HepG2 (cell line): ENCODE data around the gene TEDC1. TPM values are rescaled to one million over a fixed set of nuclear protein-coding genes. Genes with fewer than 3 reads are reported as not detected.

Experiments used
- ATAC-seq: fragments of 200-7000 bp; cut with Tn5 transposase; 3 replicates; pipeline ENCODE4 v1.9.1; 2020; ENCODE audit warnings: mild to moderate bottlenecking, moderate library complexity
- BruUV-seq: library from RNA; stranded (reverse); fragments of 400-500 nt; replicated peaks from 2 replicates; lab custom pipeline; 2021; lab: Mats Ljungman, UMichigan
- CTCF ChIA-PET: fragments of 300-600 bp; formaldehyde crosslinking; extraction: SDS; loops from one replicate; lab custom pipeline; 2021; ENCODE audit warnings: low total read pairs, inconsistent platforms, low intra/inter-chr PET ratio; lab: Yijun Ruan, JAX
- POLR2A ChIA-PET: fragments of 350-600 bp; sonication (Branson Sonifier 250); formaldehyde crosslinking; loops from one replicate; lab custom pipeline; 2020; ENCODE audit warnings: antibody characterized with exemption, inconsistent platforms; lab: Yijun Ruan, JAX
- DNase-seq: peaks from one replicate; pipeline ENCODE4 v3.0.0-alpha.2; 2015; ENCODE audit warnings: low spot score
- FAIRE-seq: peaks from 3 replicates; lab custom pipeline; 2011; peaks lifted over from hg19 to GRCh38; lab: Jason Lieb, UNC
- H2AFZ ChIP-seq: one replicate; pipeline ENCODE4 v1.6.1; 2011; ENCODE audit warnings: low read length, inconsistent platforms
- H3K27ac ChIP-seq: fragments of 300-600 bp; 3 replicates; pipeline ENCODE4 v1.8.0; 2011; ENCODE audit warnings: mixed run types, mild to moderate bottlenecking, mixed read lengths, low read length, inconsistent platforms; ENCODE audit not compliant: insufficient read depth; ENCODE audit errors: extremely low read length
- H3K27me3 ChIP-seq, 2 experiments: fragments of 200-600 bp in 1 of 2; 2 replicates in 1 of 2; 3 replicates in 1 of 2; pipeline versions ENCODE4 v1.6.0 to v1.8.0; 2011; ENCODE audit warnings: low read length in 2 of 2, mild to moderate bottlenecking in 2 of 2, moderate library complexity in 2 of 2, inconsistent platforms in 1 of 2; ENCODE audit not compliant: insufficient read depth in 2 of 2, control insufficient read depth in 1 of 2
- H3K36me3 ChIP-seq, 2 experiments: fragments of 200-600 bp in 1 of 2; replicated peaks in 1 of 2; 2 replicates in 1 of 2; 3 replicates in 1 of 2; pipeline versions ENCODE4 v1.5.1 to v1.8.0; 2011; ENCODE audit warnings: low read length in 2 of 2, inconsistent platforms in 1 of 2; ENCODE audit not compliant: insufficient read depth in 2 of 2, control insufficient read depth in 1 of 2
- H3K4me1 ChIP-seq: 2 replicates; pipeline ENCODE4 v1.5.1; 2012; ENCODE audit warnings: low read length, inconsistent platforms; ENCODE audit not compliant: insufficient read depth
- H3K4me2 ChIP-seq: 2 replicates; pipeline ENCODE4 v1.6.0; 2011; ENCODE audit warnings: low read depth, low read length, inconsistent platforms
- H3K4me3 ChIP-seq, 3 experiments: fragments of 200-600 bp in 1 of 3; sonication (generic), shearing (Covaris generic) in 1 of 3; replicated peaks in 1 of 3; 2 replicates each; pipeline ENCODE4 v1.5.1; 2011 to 2016; ENCODE audit warnings: low read length in 3 of 3, inconsistent platforms in 2 of 3, low read depth in 2 of 3, mild to moderate bottlenecking in 2 of 3, control low read depth in 1 of 3, mixed read lengths in 1 of 3; ENCODE audit not compliant: insufficient read depth in 1 of 3
- H3K79me2 ChIP-seq: one replicate; pipeline ENCODE4 v1.6.1; 2011; ENCODE audit warnings: low read length, inconsistent platforms; ENCODE audit not compliant: insufficient read depth
- H3K9ac ChIP-seq: 2 replicates; pipeline ENCODE4 v1.6.0; 2011; ENCODE audit warnings: mild to moderate bottlenecking, low read depth, low read length, inconsistent platforms; ENCODE audit not compliant: insufficient read depth
- H3K9me3 ChIP-seq: 2 replicates; pipeline ENCODE4 v1.5.1; 2012; ENCODE audit warnings: mild to moderate bottlenecking, low read length
- H4K20me1 ChIP-seq: 2 replicates; pipeline ENCODE4 v1.6.0; 2011; ENCODE audit warnings: inconsistent platforms, mild to moderate bottlenecking, low read length, moderate library complexity; ENCODE audit not compliant: insufficient read depth
- AGO2 ChIP-seq: fragments of 200-400 bp; formaldehyde crosslinking; optimal IDR thresholded peaks from 2 replicates; pipeline ENCODE3; 2017; ENCODE audit warnings: mild to moderate bottlenecking, low read depth, low read length, moderate library complexity
- IRX3 ChIP-seq: sonication (generic); formaldehyde crosslinking; IDR thresholded peaks from 2 replicates; pipeline ENCODE4 v1.8.1; 2023; ENCODE audit warnings: mild to moderate bottlenecking, low read depth, missing genetic modification reagents, borderline replicate concordance
- MXD4 ChIP-seq: IDR thresholded peaks from 2 replicates; pipeline ENCODE4 v1.6.1; 2016; ENCODE audit warnings: mild to moderate bottlenecking, missing biosample characterization, missing genetic modification reagents
- SOX6 ChIP-seq, 2 experiments: fragments of 450-650 bp in 1 of 2; sonication (generic) in 1 of 2; formaldehyde crosslinking in 1 of 2; IDR thresholded peaks; 2 replicates each; pipeline versions ENCODE4 v1.4.0 to v1.6.1; 2017 to 2020; ENCODE audit warnings: antibody characterized with exemption in 1 of 2, mild to moderate bottlenecking in 1 of 2, missing genetic modification reagents in 1 of 2
- TMF1 ChIP-seq: sonication (generic); formaldehyde crosslinking; IDR thresholded peaks from 2 replicates; pipeline ENCODE4 v1.8.1; 2022; ENCODE audit warnings: low read depth, missing genetic modification reagents
- ZNF143 ChIP-seq: sonication (generic); formaldehyde crosslinking; IDR thresholded peaks from 2 replicates; pipeline ENCODE4 v1.4.0; 2020; ENCODE audit warnings: missing genetic modification reagents
- ZNF598 ChIP-seq: sonication (generic); formaldehyde crosslinking; IDR thresholded peaks from 2 replicates; pipeline ENCODE4 v1.5.1; 2020; ENCODE audit warnings: mild to moderate bottlenecking, missing genetic modification reagents, borderline replicate concordance
- WGBS: methylation state at CpG from one replicate; pipeline ENCODE4 v1.1.6; 2017; ENCODE audit warnings: low lambda C conversion rate; 5-methylcytosine and 5-hydroxymethylcytosine counted together
- in situ Hi-C: cut with HindIII; loops from 2 replicates; pipeline ENCODE4 v1.10.0; 2017; ENCODE audit warnings: low pct_unique_long_range_greater_than_20kb; ENCODE audit not compliant: extremely low pct_ligation_motif_present
- intact Hi-C: fragments of 100-400 bp; cut with micrococcal nuclease; formaldehyde crosslinking; loops from one replicate; pipeline ENCODE4 v1.10.0; 2022; ENCODE audit not compliant: unreplicated experiment
- polyA plus RNA-seq, 8 experiments: library from polyadenylated mRNA; depleted of rRNA in 3 of 8; stranded (reverse) in 7 of 8; unstranded in 1 of 8; fragments of >200 nt; fragmentation: Illumina TruSeq in 4 of 8; extraction: Trizol in 4 of 8; gene quantifications; 2 replicates each; pipeline versions ENCODE4 v1.2.1 to v1.2.3, GENCODE V29; 2011 to 2016; ENCODE audit warnings: low read depth in 4 of 8, missing spikeins in 1 of 8, mixed read lengths in 1 of 8; ENCODE audit not compliant: insufficient read depth in 1 of 8
- total RNA-seq, 5 experiments: library from RNA; depleted of rRNA; stranded (reverse); fragments of >200 nt; fragmentation: Illumina TruSeq; extraction: Trizol; gene quantifications; 2 replicates each; pipeline ENCODE4 v1.2.3, GENCODE V29; 2016; ENCODE audit warnings: low read depth in 1 of 5

The TEDC1 gene
- total and polyA plus RNA-seq, 2 of the 13 experiments (the other 11 are each of a cell fraction or from before 2014, with no cell fraction given) = 5.7 to 27.4 TPM

DNA sequence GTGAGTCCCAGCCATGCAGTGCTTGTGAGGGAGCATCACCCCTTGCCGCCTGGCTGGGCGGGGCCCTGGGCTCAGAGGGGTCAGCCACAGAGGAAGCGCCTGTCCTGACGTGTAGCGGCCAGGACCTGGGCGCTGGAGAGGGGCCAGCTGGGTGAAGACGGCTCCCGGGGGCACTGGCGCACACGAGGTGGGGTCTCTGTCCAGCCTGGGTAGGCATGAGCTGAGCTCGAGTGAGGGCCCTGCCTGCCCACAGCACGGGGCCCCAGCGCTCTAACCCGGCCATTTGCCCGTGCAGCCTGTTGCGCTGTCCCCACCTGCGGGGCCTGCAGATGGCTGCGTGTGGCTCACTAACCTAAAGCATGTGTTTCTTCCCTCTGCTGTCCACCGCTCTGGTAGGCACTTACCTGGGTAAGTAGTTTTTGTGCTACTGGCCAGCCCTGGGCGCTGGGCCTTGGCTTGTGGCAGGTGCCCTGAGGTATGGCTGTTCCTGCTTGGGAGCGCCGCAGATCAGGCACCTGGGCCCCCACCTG lies 23.0 kb upstream of the TEDC1 start:
- no peak overlapping the region for H2AFZ ChIP-seq
- no peak for FAIRE-seq
- no peaks in the 10 kb centered on the region for H3K27me3 ChIP-seq
- H3K4me1 ChIP-seq = 0 out of 2 replicates have a peak, but pooled peaks cover 5% of the 10 kb centered on the region
- ChIA-PET CTCF (no interaction called here), POLR2A (no interaction called here)
- H3K4me3 ChIP-seq = no peak overlapping the region
- TF ChIP-seq AGO2 (peak; percentile 2), ZNF143 (CRISPR knock-in tag) (no peak), ZNF598 (CRISPR knock-in tag) (no peak), TMF1 (CRISPR knock-in tag) (no peak)
- 100% methylated on average over 3 of the region's 22 CpGs for WGBS
- H3K27ac ChIP-seq = no peak overlapping the region
- H3K79me2 ChIP-seq = no peaks in the 10 kb centered on the region
- peaks cover 12 to 26% of the 10 kb centered on the region in 2 experiments; a peak in 4 of 5 replicates for H3K36me3 ChIP-seq
- ATAC-seq = no peak
- no peak for DNase-seq
- no peaks in the 10 kb centered on the region for H4K20me1 ChIP-seq
- BruUV-seq = no TSS peak
- intact Hi-C loops (no loop called here), in situ Hi-C loops (no loop called here)
- no peak overlapping the region for H3K9ac ChIP-seq
- no peak overlapping the region for H3K4me2 ChIP-seq
- H3K9me3 ChIP-seq = no peaks in the 10 kb centered on the region

DNA sequence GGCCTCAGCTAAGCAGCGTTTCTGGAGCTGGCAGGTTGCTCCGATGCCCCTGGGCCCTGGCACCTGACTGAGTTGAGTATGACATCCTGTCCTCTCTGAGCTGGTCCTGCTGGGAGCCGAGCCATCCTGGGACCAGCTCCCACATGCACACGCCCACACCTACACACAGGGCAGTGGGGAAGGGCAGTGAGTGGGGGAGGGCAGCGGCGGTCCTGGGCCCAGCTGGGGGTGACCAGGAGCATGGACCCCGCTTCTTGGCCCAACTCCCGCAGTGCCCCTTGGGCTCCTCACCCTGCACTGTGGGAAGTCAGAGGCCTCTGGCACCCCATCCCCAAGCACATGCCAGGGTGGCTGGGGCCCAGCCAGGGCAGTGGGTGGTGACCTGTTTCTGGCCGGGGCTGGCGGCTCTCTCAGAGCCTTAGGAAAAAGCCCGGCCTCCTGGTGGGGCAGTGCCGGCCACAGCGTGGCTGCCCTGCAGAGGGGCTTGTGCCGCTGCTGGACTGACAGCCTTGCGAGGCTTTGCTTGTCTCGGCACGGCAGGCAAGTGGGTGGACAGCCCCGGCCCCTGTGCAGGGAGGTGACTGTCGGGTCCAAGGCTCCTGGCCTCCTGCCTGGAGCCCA lies 22.3 kb upstream of the TEDC1 start:
- TF ChIP-seq SOX6 (IDR thresholded peaks at IDR 0.05) = no peak
- TF ChIP-seq SOX6 (CRISPR knock-in tag; IDR thresholded peaks at IDR 0.05) = no peak
- TF ChIP-seq MXD4 = no peak
- TF ChIP-seq AGO2 = peak; percentile 59
- no peak for TF ChIP-seq IRX3 (CRISPR knock-in tag)
- Histone ChIP-seq H2AFZ (no peak overlapping the region), H3K9ac (no peak overlapping the region), H3K36me3 (peaks cover 9 to 19% of the 10 kb centered on the region in 2 experiments; a peak in 4 of 5 replicates), H3K4me2 (no peak overlapping the region), H3K27ac (no peak overlapping the region), H3K4me1 (peaks cover 11% of the 10 kb centered on the region), H4K20me1 (0 out of 2 replicates have a peak, but pooled peaks cover 2% of the 10 kb centered on the region), H3K27me3 (peaks cover 0 to 4% of the 10 kb centered on the region in 2 experiments; a peak in 2 of 5 replicates), H3K9me3 (no peaks in the 10 kb centered on the region), H3K79me2 (no peaks in the 10 kb centered on the region), H3K4me3 (no peak overlapping the region)
- FAIRE-seq (no peak), ATAC-seq (no peak), DNase-seq (no peak)
- ChIA-PET POLR2A (no interaction called here), CTCF (no interaction called here)
- intact Hi-C loops = no loop called here
- WGBS = no CpG with 5 or more reads among the region's 19 CpGs
- in situ Hi-C loops = no loop called here
- no TSS peak for BruUV-seq
